Measurements from ENCODE around the gene RHOBTB1.

The RHOBTB1 gene

DNA sequence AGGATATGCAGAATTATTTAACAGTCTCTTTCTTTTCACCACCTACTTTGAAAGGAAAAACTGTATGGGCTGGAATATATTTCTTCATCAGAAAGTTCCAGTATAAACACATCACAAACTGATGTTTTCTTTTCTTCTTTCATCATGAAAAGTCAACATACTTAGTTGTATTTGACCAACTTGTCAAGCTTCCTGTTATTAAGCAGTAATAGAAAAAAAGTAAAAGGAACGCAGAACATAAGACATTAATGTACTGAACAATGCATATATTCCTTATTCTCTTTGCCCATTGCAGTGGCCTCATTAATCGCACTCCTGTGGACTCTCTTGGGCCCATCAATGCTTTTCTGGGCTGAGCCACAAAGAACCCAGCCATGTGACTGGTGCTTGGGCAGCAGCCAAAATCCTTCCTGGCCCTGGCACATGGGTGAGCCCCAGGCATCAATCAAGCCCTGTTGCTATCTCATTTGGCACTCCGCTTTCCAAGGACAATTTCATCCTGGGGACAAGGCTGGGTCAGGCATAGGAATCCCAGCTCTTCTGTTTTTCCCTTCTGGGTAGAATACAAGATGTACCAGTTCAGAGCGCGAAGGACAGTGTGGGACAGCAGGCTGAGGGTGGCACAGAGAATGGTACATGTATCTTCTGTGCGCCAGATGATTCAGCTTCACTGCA lies 42.3 kb downstream of the RHOBTB1 start:
- DNase-seq: no peak

GRCh38 chr10:60899266-60899665 lies 44.7 kb downstream of the RHOBTB1 start:
- no peak for DNase-seq

DNA sequence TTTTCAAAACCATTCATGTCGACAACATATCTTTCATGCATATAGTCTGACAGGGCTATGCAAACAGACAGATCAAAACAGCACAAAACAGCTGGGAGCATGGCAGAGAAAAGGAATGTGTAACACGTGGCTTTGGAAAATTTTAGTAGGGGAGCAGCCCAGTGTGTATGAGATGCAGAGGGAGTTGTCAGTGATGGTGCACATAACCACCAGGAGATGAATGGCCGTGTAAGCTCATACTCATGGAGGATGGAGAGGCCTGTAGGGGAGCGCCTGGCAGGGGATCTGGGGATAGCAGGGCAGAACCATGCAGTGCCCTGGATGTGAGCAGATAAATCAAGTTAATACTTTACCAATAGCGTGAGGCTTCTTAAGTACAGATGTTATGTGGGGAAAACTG lies 45.7 kb downstream of the RHOBTB1 start:
- no peak for DNase-seq

DNA sequence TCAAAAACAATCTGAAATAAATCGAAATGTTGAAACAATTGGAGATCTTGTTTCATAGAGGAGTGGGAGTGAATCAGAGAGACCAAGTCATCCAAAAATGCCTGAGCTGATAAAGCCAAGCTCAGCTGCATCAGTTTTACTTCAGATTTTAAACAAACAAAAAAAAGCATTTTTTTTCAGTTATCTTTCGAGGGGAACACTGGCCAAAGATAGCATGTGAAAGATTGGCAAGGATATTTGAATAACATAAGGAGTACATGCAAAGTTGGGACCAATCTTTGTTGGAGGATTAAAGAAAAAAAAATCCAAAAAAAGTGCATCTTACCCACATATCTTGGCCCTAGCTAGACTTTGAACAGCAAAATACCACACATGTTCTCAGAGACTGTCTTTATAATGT lies 47.2 kb downstream of the RHOBTB1 start:
- no peak for DNase-seq

- DNase-seq: no peak
Measured at GRCh38 chr10:60896033-60896432, 48.0 kb downstream of the RHOBTB1 start.

GRCh38 chr10:60894786-60895185 lies 49.2 kb downstream of the RHOBTB1 start:
- no peak for DNase-seq

DNA sequence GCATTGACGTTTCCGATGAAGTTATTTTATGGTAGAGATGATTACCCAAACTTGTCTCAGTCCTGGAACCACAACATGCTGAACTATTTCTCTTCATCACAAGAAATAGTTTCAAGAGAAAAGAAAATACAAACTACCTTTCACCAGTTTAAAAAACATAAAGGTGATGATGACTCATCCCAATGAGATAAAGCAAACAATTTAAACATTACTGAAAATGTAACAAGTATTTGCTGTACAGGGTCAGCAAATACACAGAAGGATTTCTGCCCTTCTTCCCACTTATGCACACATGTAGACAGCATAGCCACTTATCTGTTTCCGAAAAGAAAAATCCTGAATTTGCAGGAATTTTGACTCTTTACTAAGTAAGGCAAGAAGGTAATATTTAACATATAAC lies 50.8 kb downstream of the RHOBTB1 start:
- DNase-seq: no peak

DNA sequence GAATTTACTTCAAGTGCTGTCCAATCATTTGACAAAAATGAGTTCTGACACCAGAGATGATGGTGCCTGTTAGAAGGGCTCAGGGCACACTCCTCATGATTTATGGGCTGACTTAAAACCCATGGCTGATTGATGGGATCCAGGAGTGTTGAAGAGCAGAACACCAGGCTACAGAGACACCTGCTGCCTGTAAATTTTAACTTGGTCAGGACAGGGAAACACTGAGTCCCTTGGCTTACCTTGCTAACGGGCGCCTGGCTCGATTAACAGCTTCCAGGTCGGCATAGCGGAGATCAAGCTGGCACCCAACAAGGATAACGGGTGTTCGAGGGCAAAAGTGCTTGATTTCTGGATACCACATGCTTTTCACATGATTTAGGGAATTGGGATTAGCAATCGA lies 51.4 kb downstream of the RHOBTB1 start:
- DNase-seq: no peak

GRCh38 chr10:60890811-60891210 lies 53.2 kb downstream of the RHOBTB1 start:
- no peak for DNase-seq

DNA sequence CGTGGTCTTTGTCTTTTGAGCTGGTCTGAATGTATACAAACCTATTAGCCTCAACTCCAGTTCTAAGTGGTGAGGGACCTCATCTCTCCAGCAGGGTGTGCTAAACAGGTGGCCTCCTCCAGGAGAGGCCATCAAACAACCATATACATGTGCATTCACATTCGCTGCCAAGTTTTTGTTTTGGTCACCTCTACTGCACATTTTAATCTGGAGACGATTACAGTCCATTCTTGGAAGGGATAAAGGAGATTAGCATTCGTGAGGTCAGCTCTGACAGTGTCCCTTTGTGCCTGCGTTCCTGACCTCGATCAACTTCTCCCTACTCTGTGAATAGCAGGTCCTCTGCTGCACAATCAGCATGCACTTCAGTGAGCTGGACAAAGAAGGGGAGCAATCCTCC lies 60.8 kb downstream of the RHOBTB1 start:
- DNase-seq: no peak

DNA sequence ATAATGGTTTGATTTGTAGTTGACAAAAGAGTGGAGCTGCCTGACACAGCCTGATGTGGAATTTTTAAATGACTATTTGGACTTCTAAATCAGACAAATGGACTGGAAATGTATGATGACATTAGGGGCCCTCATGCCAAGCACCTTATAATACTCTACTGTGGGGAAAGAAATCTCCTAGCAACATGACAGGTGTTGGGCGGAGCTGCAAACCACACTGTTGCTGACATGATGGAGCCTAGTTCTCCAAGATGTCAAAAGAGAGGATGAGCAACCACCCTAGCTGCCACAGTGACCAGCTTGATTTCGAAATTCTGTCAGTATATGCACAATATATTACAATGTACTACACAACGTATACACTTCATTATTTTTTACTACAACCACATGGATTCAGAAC lies 65.8 kb downstream of the RHOBTB1 start:
- no peak for DNase-seq

- no peak for DNase-seq
Measured at GRCh38 chr10:60877777-60878120, 66.2 kb downstream of the RHOBTB1 start.

DNA sequence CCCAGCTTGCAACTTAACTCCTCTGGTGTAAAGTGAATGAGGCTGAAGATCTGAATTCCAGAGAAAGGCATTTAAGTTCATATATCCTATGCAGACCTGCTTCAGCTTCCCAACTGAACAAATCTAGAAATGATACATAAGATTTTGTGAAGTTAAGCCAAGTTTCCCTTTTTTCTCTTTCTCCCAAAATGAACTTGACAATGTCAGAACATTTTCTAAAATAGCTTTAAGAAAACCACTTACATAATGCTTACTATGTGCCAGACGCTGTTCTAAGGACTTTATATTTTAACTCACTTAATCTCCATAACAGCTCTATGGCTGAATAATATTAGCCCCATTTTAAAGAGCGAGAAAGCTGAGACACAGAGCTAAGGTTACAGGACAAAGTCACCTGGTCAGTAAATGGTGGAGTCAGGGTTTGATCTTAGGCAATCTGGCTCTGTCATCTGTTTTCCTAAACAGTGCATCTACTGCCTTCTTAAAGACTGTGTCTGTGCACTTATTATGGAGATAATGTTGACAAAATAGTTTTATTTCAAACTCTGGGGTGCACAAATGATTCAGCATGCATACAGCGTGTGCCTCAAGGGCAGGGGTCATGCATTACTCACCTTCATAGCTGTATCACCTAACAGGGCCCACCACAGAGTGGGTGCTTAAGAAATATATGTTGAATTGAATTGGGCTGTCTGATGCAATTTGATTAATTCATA lies 66.8 kb downstream of the RHOBTB1 start:
- no peak for DNase-seq

DNA sequence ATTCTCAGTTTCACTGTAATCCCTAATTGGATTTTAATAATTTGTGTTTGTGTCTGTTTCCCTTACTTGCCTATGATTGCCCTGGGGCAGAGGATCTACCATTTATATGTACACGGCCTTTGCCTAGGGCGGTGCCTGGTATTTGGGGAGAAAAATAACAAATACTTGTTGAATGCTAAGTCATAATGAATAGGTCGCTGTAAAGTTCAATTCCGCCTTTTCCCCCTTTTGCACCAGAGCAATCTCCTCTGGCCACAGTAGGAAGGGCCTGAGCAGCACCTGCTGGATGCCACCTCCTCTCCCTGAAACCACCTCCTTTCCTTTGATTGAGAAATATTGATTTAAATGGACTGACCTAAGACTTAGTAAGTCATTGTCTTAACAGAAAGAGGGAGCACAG lies 70.2 kb downstream of the RHOBTB1 start:
- no peak for DNase-seq

DNA sequence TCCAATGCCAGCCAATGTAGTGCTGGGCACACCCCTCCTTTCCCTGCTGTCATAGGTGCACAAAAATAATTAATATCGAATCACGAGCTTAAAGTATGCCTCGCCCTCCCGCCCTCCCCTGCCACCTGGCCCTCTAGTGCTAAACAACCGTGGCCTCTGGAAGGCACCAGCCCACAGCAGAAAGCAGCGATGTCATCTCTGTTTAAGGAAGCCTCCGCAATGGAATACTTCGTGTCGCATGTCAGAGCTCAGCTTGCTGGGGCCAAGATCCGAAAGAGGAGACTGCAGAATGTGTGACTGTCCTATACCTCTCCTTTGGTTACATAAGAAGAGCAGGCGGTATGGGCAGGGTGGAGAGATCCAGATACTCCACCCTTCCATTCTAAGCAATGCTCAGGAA lies 71.5 kb downstream of the RHOBTB1 start:
- no peak for DNase-seq

DNA sequence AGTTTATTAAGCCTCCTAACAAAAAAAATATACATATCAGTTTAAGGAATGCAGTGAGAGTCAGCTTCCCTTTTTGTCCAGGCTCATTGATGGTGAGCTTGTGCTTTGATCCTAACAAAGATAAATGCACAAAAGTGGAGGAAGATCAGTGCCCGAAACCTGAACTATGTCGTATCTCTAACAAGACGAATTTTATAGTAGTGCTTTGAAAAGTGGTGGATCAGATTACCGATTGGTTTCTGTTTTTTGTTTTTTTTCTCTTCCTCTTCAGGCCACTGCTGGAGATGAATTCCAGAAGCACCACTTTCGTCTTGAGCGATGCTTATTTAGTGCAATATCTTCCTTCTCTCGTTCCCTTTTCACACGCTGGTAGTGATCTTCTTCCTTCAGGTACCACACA lies 72.8 kb downstream of the RHOBTB1 start:
- no peak for DNase-seq

DNA sequence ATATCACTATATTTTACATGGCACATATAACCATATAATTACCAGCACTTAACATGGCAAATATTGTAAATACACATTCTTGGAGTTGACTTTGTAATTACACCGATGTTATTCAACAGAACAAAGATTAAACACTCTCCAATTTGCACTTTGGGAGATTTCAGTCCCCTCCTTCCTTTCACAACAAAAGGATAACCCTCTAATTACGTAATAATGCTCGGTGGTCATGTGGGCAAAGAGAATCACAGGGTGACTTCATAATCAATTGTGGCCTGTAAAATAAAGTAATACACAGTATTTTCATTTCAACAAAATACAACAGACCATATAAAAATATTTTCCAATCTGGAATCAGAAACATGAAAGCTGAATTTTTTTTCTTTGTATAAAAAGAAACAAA lies 73.2 kb downstream of the RHOBTB1 start:
- DNase-seq: no peak

DNA sequence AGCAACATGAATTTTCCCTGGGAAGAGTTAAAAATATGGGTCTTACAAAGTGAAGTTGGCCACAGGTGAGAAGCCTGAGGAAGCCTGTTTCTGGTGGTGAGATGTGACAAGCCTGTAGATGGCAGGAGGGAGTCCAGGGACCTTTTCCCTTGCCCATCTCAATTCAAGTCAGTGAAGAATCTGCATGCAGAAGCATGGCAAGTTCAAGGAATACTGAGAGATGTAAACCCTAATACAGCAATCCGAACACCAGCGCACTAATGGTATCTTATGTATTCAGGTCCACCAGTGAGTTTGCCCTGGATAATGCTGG lies 73.6 kb downstream of the RHOBTB1 start:
- DNase-seq: no peak

GRCh38 chr10:60869652-60870415 lies 74.2 kb downstream of the RHOBTB1 start:
- DNase-seq: no peak

GRCh38 chr10:60868946-60869345 lies 75.0 kb downstream of the RHOBTB1 start:
- no peak for DNase-seq

DNA sequence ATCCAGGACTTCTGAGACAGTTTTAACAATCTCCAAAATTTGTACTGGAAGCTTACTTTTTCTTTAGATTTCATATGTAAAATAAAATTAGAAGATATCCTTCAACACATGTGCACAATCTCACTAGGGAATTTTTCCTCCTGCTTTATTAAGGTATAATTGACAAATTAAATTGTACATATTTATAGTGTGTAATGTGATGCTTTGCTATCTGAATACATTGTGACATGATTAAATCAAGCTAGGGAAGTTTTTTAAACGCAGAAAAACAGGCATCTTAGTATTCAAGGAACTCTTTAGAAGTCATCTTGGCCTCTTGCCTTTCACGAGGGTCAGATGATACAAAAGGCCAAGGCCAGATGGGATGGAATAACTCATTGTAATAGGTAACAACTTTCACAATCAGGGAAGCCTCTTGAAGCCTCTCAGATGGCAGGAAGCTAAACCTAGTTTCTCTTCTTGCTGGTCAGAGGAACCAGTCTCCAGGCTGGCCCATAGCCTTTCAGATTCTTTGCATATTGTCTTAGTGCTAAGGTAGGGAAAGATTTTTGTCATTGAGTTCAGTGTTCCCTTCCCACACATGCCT lies 78.7 kb downstream of the RHOBTB1 start:
- no peak for DNase-seq

- DNase-seq: no peak
Measured at GRCh38 chr10:60863796-60864195, 80.2 kb downstream of the RHOBTB1 start.

DNA sequence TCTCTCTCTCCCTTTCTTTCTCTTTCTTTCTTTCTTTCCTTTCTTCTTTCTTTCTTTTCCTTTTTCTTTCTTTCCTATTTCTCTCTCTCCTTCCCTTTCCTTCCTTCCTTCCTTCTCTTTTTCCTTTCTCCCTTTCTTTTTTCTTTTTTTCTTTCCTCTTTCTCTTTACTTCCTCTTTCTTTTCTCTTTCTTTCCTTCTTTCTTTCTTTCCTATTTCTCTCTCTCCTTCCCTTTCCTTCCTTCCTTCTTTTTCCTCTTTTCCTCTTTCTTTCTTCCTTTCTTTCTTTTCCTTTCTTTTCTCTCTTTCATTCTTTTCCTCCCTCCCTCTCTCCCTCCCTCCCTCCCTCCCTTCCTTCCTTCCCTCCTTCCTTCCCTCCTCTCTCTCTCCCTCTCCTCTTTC lies 81.5 kb downstream of the RHOBTB1 start:
- no peak for DNase-seq

DNA sequence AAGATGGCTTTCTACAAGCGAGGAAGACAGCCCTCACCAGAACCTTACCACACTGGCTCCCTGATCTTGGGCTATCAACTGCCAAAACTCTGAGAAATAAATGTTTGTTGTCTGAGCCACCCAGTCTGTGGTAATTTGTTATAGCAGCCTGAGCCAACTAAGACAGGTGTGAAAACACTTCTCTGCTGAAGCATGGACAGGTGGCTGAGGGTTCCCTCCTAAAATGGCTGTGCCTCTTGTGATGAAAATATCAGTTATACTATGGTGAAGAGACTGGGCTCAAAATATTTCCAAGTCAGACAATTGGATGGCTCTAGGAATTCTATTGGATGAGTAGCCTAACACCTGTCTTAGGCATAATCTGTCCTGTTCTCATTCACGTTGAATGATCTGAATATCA lies 87.6 kb downstream of the RHOBTB1 start:
- no peak for DNase-seq

Data from DMS79 treated with DMSO at 0.1 percent for 48 hours (cell line).